GM18511 (cell line): Measurements from ENCODE around the gene HLA-DMB.
"Not testable (repeated sequence)": the region's sequence is repeated elsewhere in the genome, so short reads cannot be mapped to it uniquely, and the experiment has no call there.

Source experiments
- ATAC-seq: cut with Tn5 transposase; IDR thresholded peaks from one replicate; pipeline ENCODE4 v1.9.1; 2021; ENCODE audit warnings: mild to moderate bottlenecking, moderate library complexity; ENCODE audit not compliant: unreplicated experiment

Gene HLA-DMB

GRCh38 chr6:32952817-32953739 is 12.2 kb upstream of the HLA-DMB start, which contains the start of gene HLA-DMA:
HLA-DMA (minus strand) TSS chr6:32953097; CDS start chr6:32953036, 61 bp downstream.
- peak; percentile 95 for ATAC-seq

DNA sequence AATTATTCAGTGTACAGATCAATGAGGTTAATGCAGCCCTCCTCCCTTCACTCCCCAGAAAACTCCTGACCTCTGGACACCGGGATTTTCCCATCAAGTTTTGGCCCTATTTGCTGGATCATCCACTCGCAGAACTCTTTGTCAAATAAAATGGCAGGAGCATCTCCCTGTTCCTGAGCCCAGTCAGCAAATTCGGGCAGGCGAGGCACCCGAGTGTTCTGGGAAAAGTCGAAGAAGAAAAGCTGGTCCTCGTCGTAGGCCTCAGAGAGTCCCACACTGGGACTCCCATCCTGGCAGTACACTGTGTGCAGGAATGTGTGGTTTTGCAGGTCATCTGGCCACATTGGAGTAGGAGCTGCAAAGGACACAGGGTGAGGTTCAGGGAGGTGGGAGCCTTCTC is 9.6 kb upstream of the HLA-DMB start:
- no peak for ATAC-seq

- no peak for ATAC-seq
Observed at GRCh38 chr6:32950010-32950409, 9.2 kb upstream of the HLA-DMB start.

DNA sequence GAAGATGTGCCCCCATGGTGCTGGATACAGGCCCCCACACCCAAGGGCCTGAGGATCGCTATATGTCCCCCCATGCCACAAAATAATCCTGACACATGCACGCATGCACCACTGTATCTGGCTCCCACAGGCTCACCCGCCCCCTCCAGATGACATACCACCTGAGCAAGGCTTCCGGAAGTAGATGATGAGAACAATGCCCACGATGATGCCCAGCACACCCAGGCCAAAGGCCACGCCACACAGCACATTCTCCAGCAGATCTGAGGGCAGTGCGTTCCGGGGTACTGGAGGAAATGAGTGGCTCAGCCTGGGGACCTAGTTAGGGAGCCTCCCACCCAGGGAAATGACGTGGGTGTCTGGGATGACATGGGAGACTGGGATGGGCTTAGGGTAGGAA is 8.3 kb upstream of the HLA-DMB start:
- no peak for ATAC-seq

- no peak for ATAC-seq
Observed at GRCh38 chr6:32947552-32948465, 7.0 kb upstream of the HLA-DMB start.

DNA sequence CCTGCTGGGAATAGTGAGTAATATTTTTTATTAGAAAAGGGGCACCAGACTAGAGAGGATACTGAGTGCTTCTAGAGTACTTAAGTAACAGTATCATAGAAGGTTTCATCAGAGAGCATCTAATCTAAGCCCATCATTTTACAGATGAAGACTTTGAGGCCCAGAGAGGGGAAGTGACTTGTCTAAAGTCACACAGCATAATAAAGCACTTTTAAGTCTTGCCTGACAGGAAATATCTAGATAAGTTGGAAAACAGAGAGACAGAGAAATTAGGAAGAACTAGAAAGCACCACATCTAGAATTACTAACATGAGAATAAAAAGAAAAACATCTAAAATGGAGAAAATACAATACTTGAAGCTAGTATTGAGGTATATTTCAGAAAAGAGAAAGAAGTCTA is 6.1 kb upstream of the HLA-DMB start:
- no peak for ATAC-seq

GRCh38 chr6:32945953-32946352 is 5.1 kb upstream of the HLA-DMB start:
- no peak for ATAC-seq

- no peak for ATAC-seq
Observed at GRCh38 chr6:32945108-32945760, 4.4 kb upstream of the HLA-DMB start.

DNA sequence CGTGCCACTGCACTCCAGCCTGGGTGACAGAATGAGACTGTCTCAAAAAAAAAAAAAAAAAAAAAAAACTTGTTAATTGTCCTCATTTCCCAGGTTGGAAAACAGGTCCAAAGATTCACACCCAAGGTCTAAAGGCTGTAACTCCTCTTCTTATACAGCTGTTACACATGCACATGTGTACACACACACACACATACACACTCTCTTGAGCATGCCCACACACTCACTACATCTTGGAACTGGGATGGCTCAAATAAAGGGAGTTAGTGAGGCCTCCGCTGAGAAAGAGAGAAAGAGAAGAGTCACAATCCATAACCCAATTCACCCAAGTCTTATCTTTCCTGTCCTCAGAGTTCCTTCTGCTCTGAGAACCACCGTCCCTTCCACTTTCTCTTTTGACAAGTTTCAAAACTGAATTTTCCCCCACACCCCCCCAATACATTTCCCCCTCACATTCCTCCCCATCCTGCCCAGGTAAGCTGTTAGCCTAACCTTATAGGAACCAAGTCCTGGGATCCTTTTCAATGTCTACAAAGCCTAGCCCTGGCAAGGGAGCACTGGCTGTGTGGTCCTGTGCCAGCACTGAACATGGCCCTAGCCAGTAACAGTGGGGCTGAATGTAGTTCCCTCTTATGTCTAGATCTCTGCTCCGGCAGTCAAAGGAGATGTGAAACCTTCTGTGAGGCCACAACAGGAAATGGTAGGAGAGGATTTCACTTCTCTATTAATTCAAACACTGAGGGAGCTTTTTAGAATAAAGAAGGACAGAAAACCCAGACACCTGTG is 3.2 kb upstream of the HLA-DMB start:
- ATAC-seq = peak; percentile 50

GRCh38 chr6:32942555-32943123 is 1.8 kb upstream of the HLA-DMB start:
- ATAC-seq = not testable (repeated sequence)

DNA sequence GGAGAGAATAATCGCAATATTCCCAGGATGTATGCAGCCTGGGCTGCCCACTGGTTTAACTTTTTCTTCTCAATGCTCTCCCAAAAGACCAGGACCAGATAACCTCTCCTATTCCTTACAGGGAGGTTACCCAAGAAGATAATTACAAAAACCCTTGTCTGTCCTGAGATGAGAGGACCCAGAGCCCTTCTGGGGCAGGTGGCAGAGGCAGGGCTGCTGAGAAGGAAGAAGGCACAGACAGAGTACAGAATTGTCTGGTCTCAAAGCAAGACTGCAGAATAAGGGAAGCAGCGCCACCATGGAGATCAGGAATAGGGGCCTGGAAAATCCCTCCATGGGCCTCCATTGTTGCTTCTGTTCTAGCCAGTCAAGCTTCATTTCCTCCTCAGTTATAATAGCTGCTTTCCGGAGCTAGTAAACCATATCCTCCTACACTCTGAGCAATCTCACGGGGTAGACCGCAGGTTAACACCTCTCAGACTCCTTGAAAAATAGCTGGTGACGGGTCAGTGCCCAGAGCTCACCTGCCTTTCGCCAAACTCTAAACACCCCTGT is 463 bp upstream of the HLA-DMB start:
- peak; percentile 67 for ATAC-seq

DNA sequence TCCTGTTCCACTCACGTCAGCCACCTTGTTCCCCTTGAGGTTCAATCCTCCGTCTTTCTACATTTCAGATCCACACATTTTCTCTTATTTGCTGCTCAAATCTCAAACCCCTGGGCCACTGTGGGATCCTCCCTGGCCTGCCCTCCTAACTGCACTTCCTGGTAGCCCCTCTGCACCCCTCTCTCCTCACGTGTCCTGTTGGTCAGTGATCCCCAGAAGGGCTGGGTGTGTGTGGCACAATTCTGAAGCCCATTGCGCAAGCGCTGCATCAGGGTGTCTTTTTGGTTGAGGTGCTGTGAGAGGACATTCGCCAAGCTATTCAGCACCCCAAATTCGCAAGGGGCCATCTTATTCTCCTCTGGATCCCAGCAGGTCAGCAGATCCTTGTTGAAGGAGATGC is 2.3 kb downstream of the HLA-DMB start:
- no peak for ATAC-seq

DNA sequence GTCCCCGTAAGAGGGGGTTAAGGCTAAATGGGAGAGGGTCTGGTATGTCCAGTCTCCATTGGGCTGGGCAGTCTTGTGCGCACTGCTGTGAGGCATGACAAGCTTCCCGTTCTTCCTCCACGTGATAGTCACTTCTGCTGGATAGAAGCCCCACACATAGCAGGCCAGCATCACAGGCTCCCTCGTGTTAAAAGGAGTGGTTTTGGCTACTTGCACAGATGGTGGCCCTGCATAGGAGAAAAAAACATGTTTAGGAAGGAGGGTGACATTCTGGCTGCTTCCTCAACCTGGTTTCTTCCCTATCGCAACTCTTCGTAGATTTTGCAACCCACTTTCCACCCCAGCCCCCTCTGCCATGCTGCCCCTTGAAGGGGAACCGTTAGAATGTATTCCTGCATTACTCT is 3.6 kb downstream of the HLA-DMB start:
- no peak for ATAC-seq

- no peak for ATAC-seq
Observed at GRCh38 chr6:32936239-32937152, 4.3 kb downstream of the HLA-DMB start.

DNA sequence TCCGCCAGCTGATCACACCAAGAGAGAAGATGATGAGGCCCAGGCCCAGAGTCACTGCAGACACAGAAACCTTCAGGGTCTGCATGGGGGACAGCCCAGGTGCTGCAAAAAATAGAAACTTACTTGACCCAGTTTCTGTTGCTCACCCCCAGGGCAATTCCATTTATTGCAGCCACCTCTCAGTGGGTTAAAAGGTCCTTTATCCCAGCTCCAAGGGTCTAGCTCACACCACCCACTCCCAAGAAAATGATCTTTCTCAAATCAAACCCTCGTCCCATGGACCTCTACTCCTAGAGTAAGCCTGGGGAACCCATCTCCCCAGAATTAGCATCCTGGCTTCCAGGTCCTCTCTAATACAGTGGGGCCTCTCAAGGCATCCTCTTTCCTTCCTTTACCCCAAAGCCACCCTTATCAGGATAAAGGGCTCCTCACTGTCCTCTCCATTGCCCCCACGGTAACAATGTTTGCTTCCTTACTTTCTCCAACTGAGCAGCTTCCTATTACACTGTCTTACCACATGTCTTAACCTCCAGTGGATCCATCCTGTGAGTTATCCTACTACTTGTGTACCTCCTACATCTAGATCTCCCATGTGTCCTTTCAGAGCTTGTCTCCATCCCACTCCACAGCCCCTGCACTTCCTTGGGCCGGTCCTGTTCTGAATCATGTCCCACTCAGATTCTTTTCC is 5.1 kb downstream of the HLA-DMB start:
- ATAC-seq = no peak

DNA sequence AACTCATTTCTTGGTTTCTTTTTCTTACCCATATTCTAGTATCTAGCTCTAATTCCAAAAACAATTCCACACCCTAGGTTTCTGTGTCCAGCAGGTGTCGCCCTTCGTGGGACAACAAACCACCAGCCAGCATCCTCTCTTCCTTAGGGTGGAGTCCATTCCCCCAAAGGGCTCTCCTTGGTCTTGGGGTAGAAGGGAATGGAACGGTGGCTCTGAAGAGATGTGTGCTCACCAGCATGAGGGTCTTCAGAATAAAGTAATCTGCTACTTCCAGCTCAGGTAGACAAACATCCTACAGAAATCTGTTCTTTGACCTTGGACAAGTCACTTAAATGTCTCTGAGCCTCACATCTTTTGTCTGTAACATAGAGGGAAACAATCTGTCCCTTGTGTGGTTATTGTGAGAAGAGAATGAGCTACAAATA is 7.2 kb downstream of the HLA-DMB start:
- no peak for ATAC-seq

GRCh38 chr6:32932132-32932868 is 8.5 kb downstream of the HLA-DMB start:
- ATAC-seq = no peak
